ENCODE data around the gene TRIM26.

DNA sequence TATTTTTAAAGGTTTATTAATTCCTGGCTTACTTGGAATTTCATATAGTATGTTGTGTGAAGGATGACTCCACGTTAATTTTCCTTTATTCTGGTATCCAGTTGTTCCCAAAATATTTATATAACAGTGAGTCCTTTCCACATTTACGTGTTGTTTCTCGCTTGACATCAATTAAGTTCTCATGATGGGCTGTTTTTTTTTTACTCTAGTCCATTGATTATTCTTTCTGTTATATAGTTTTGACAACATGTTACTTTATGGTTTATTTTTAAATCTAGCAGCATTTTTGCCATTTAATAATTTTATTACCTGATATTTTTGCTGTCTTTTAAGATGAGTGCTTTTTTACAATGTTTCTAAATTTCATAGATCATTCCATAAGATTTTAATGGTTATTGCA lies 70.5 kb downstream of the TRIM26 start:
- TF ChIP-seq, protein P1, sequence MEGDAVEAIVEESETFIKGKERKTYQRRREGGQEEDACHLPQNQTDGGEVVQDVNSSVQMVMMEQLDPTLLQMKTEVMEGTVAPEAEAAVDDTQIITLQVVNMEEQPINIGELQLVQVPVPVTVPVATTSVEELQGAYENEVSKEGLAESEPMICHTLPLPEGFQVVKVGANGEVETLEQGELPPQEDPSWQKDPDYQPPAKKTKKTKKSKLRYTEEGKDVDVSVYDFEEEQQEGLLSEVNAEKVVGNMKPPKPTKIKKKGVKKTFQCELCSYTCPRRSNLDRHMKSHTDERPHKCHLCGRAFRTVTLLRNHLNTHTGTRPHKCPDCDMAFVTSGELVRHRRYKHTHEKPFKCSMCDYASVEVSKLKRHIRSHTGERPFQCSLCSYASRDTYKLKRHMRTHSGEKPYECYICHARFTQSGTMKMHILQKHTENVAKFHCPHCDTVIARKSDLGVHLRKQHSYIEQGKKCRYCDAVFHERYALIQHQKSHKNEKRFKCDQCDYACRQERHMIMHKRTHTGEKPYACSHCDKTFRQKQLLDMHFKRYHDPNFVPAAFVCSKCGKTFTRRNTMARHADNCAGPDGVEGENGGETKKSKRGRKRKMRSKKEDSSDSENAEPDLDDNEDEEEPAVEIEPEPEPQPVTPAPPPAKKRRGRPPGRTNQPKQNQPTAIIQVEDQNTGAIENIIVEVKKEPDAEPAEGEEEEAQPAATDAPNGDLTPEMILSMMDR (IDR thresholded peaks at IDR 0.05), result no peak
- TF ChIP-seq POLR2A (IDR thresholded peaks at IDR 0.05), result no peak
